Muscle layer of colon (tissue), 2 donors: ENCODE measurements around the gene PTPN22.
A peak's percentile ranks its signal among the peaks of the same experiment; 100 is the strongest.

ENCODE experiments used
- H3K27ac ChIP-seq: one replicate; pipeline ENCODE4 v1.7.0; 2013; ENCODE audit warnings: low read depth, mild to moderate bottlenecking, low read length, moderate library complexity
- H3K27me3 ChIP-seq, 2 donors: one replicate each; pipeline ENCODE4 v1.7.0; 2013; ENCODE audit warnings: low read length in 2 of 2, mild to moderate bottlenecking in 2 of 2; ENCODE audit not compliant: insufficient read depth in 2 of 2, control insufficient read depth in 1 of 2
- H3K36me3 ChIP-seq: one replicate; pipeline ENCODE4 v1.7.0; 2013; ENCODE audit warnings: mild to moderate bottlenecking, low read length; ENCODE audit not compliant: insufficient read depth
- H3K4me1 ChIP-seq: one replicate; pipeline ENCODE4 v1.7.0; 2013; ENCODE audit warnings: mild to moderate bottlenecking, low read length; ENCODE audit not compliant: insufficient read depth
- H3K4me3 ChIP-seq, 2 donors: one replicate each; pipeline ENCODE4 v1.7.0; 2013; ENCODE audit warnings: low read length in 2 of 2, low read depth in 1 of 2, mild to moderate bottlenecking in 1 of 2, moderate library complexity in 1 of 2
- H3K9ac ChIP-seq: one replicate; pipeline ENCODE4 v1.7.0; 2013; ENCODE audit warnings: low read length
- H3K9me3 ChIP-seq: one replicate; pipeline ENCODE4 v1.7.0; 2013; ENCODE audit warnings: mild to moderate bottlenecking, low read length
- donor health status: abdominal sarcoma.
- donor health status: Adenocarcinoma of cecum.

PTPN22 gene

GRCh38 chr1:113903501-113904292 is 32.2 kb upstream of the PTPN22 start:
- Histone ChIP-seq H3K4me1 (peaks cover 15% of the 10 kb centered on the region), H3K27ac (peak overlapping the region; percentile 94), H3K9ac (peak overlapping the region; percentile 79)

DNA sequence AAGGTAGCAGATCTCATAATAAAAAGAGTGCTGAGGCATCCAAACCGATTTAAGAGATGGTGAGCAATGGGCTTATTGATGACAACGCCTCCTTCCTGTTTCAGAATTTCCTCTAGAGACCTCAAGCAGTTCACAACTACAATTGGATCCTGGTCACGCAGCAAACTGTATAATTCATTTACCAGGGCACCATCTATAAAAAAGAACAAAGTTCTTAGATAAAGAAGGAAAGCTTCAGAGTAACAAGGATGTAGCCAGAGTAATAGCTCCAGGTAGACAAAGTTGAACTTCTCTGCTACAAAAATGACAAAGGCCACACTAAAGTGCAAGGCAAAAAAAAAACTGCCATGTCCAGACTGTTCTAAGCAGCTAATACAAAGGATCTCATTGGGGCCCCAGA is 29.7 kb upstream of the PTPN22 start:
- Histone ChIP-seq H3K9ac (no peak overlapping the region), H3K9me3 (no peaks in the 10 kb centered on the region), H3K4me3 (no peak overlapping the region), H3K27ac (no peak overlapping the region), H3K27me3 (no peaks in the 10 kb centered on the region), H3K36me3 (peaks cover 30% of the 10 kb centered on the region), H3K4me1 (peaks cover 15% of the 10 kb centered on the region)

More at GRCh38 chr1:113903501-113904292, 32.2 kb upstream of the PTPN22 start:
- H3K36me3 ChIP-seq, result peaks cover 24% of the 10 kb centered on the region
- H3K4me3 ChIP-seq, result peak overlapping the region; percentile 40 to 87
- no peaks in the 10 kb centered on the region for H3K9me3 ChIP-seq
- no peaks in the 10 kb centered on the region for H3K27me3 ChIP-seq

DNA sequence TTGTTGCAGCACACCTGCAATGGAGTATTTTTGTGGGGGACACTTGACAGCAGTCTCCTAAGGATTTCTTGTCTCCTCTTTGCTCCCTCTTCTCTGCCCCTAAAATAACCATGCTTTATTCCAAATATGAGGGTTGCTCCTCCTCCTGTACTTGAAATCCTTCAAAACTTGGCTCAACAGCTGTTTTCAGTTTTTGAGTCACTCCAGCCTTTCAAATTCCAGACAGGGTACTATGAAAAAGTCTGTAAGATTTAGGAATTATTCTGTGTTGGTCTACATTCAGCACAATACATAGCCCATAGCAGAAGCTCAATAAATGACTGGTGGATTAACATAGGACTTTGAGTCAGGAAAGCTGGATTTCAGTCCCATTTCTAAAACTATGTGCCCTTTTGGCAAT is 27.6 kb upstream of the PTPN22 start:
- Histone ChIP-seq H3K4me3 (no peak overlapping the region), H3K27ac (no peak overlapping the region), H3K36me3 (peaks cover 43% of the 10 kb centered on the region), H3K9me3 (no peaks in the 10 kb centered on the region), H3K9ac (no peak overlapping the region), H3K27me3 (no peaks in the 10 kb centered on the region), H3K4me1 (peaks cover 10% of the 10 kb centered on the region)

GRCh38 chr1:113898241-113898814 is 26.8 kb upstream of the PTPN22 start:
- Histone ChIP-seq H3K27ac (no peak overlapping the region), H3K9ac (no peak overlapping the region), H3K4me1 (peaks cover 2% of the 10 kb centered on the region), H3K36me3 (peaks cover 43% of the 10 kb centered on the region), H3K27me3 (no peaks in the 10 kb centered on the region), H3K9me3 (no peaks in the 10 kb centered on the region), H3K4me3 (no peak overlapping the region)

- no peaks in the 10 kb centered on the region for H3K4me1 ChIP-seq
- no peaks in the 10 kb centered on the region for H3K9me3 ChIP-seq
- H3K36me3 ChIP-seq, result peaks cover 43% of the 10 kb centered on the region
- no peak overlapping the region for H3K27ac ChIP-seq
- H3K4me3 ChIP-seq, result no peak overlapping the region
- no peak overlapping the region for H3K9ac ChIP-seq
- H3K27me3 ChIP-seq, result no peaks in the 10 kb centered on the region
Observed at GRCh38 chr1:113895961-113896360, 24.4 kb upstream of the PTPN22 start.

DNA sequence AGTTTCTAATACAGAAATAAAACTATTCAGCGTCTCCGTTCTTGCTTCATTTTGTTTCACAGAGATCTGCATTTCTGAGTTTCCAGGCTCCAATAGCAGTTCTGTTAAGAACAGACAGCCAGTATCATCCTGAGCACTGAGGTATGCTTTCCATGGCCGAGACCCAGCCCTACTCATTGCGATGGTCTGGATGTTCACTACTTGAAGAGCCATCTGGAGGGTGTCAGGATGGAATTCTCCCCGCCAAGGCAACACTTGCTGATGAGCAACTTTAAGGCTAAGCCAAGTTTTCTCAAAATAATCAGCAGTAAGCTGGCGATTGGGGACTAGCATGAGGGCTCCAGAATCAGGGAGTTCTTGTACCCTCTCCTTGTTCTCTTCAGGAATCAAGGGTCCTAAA is 23.6 kb upstream of the PTPN22 start:
- Histone ChIP-seq H3K36me3 (peaks cover 41% of the 10 kb centered on the region), H3K9me3 (no peaks in the 10 kb centered on the region), H3K27ac (no peak overlapping the region), H3K4me3 (no peak overlapping the region), H3K4me1 (no peaks in the 10 kb centered on the region), H3K9ac (no peak overlapping the region), H3K27me3 (no peaks in the 10 kb centered on the region)

DNA sequence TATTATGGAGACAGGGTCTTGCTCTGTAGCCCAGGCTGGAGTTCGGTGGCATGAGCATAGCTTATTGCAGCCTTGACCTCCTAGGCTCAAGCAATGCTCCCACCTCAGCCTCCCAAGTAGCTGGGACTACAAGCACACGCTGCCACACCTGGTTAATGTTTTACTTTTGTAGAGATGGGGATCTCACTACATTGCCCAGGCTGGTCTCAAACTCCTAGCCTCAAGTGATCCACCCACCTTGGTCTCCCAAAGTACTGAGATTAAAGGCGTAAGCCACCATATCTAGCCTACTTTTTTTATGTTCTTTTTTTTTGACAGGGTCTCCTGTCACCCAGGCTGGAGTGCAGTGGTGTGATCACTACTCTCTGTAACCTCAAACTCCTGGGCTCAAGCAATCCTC is 21.8 kb upstream of the PTPN22 start:
- H3K4me1 ChIP-seq, result no peaks in the 10 kb centered on the region
- H3K9me3 ChIP-seq, result no peaks in the 10 kb centered on the region
- H3K36me3 ChIP-seq, result peaks cover 27% of the 10 kb centered on the region
- no peak overlapping the region for H3K4me3 ChIP-seq
- H3K27ac ChIP-seq, result no peak overlapping the region
- no peaks in the 10 kb centered on the region for H3K27me3 ChIP-seq
- no peak overlapping the region for H3K9ac ChIP-seq

DNA sequence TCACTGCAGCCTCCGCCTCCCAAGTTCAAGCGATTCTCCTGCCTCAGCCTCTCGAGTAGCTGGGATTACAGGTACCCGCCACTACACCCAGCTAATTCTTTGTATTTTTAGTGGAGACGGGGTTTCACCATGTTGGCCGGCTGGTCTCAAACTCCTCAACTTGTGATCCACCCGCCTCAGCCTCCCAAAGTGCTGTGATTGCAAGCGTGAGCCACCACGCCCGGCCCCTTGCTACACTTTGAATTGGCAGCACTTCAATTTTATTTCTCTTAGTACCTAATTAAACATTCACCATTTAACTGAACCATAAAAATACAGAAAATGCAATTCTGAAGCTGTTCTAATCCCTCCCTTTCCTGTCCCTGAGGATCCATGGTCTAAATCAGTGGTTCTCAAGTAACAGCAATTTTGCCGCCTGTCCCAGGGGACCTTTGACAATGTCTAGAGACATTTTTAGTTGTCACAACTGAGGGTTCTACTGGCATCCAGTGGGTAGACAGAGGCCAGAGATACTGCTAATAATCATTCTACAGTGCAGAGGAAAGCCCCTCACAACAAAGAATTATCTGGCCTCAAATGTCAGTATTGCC is 20.2 kb upstream of the PTPN22 start:
- Histone ChIP-seq H3K36me3 (peaks cover 15% of the 10 kb centered on the region), H3K4me1 (no peaks in the 10 kb centered on the region), H3K27ac (no peak overlapping the region), H3K9me3 (no peaks in the 10 kb centered on the region), H3K9ac (no peak overlapping the region), H3K27me3 (no peaks in the 10 kb centered on the region), H3K4me3 (no peak overlapping the region)

DNA sequence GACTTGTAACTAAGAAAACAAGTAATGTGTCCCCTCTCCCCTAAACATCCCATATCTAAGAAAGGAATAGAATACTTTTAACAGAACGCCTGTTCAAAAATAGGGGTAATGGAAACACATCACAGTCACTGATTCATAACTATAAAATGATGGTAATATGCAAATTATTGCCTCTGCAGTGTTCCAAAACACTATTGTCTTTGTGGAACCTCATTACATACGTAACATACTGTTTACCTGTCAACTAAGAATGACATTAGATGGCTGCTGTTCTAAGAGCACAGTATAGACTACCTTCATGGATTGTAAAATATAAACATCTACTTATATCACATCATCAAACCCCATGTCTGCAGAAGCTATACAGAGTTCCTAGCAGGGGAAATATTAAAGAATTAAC is 19.3 kb upstream of the PTPN22 start:
- Histone ChIP-seq H3K27ac (no peak overlapping the region), H3K36me3 (peaks cover 10% of the 10 kb centered on the region), H3K9ac (no peak overlapping the region), H3K4me1 (no peaks in the 10 kb centered on the region), H3K27me3 (no peaks in the 10 kb centered on the region), H3K4me3 (no peak overlapping the region), H3K9me3 (no peaks in the 10 kb centered on the region)

DNA sequence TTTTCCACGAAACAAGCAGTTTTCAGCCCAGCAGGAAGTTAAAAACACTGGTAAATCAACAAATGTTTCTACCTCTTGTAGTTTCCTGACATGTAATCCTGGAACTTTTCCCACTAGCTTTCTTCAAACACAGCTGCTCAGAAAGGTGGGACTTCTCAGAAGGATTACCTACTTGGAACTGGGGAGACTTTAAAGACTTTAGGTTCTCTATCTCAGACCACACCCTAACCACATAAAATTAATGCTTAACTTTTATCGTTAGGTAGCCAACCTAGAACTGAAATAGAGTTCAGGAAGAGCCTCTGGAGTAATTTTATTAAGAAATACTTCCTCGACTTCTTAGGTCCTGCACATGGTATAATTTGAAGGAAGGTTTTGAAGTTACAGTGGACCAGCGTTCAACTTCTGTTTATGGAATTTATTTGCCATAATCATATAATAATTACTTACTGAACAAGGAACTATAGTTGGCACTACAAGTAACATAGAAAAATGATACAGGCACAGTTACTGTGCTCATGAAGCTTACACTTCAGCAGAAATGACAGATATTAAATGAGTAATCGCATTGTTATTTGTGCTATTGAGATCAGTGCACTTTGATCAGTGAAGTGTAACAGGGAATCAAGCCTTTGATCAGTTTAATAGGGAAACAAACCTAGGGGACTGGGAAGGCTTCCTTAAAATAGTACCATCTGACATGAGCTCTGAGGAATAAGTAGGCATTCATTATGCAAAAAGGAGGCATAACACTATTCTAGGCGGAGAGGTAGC is 16.1 kb upstream of the PTPN22 start, which contains the start of gene BCL2L15:
TSS of gene BCL2L15 (minus strand) at position 180 of the 774 bp plus-strand sequence. CDS start 206 bp downstream, outside the sequence.
- Histone ChIP-seq H3K9ac (no peak within 1 kb of the TSS), H3K4me1 (no peaks in the 10 kb centered on the region), H3K27me3 (no peaks in the 10 kb centered on the region), H3K36me3 (no peaks in the 10 kb centered on the region), H3K4me3 (no peak within 1 kb of the TSS), H3K27ac (no peak within 1 kb of the TSS), H3K9me3 (no peaks in the 10 kb centered on the region)
